GM18520 (cell line): ENCODE data around the gene RBM47.
"Not testable (repeated sequence)": the region's sequence is repeated elsewhere in the genome, so short reads cannot be mapped to it uniquely, and the experiment has no call there.

ENCODE experiments used
- ATAC-seq: cut with Tn5 transposase; IDR thresholded peaks from one replicate; pipeline ENCODE4 v1.9.1; 2021; ENCODE audit not compliant: unreplicated experiment

RBM47 gene

GRCh38 chr4:40418430-40419230 lies 211.0 kb downstream of the RBM47 start:
- ATAC-seq: no peak

GRCh38 chr4:40417941-40418340 lies 211.7 kb downstream of the RBM47 start:
- no peak for ATAC-seq

GRCh38 chr4:40414673-40415072 lies 215.0 kb downstream of the RBM47 start:
- no peak for ATAC-seq

GRCh38 chr4:40412866-40413795 lies 216.5 kb downstream of the RBM47 start:
- ATAC-seq: no peak

- ATAC-seq: no peak
These were observed 217.3 kb downstream of the RBM47 start for GRCh38 chr4:40412388-40412787.

- no peak for ATAC-seq
These were observed 219.8 kb downstream of the RBM47 start for GRCh38 chr4:40409835-40410234.

GRCh38 chr4:40407468-40407867 lies 222.2 kb downstream of the RBM47 start:
- ATAC-seq: not testable (repeated sequence)

GRCh38 chr4:40406340-40406739 lies 223.3 kb downstream of the RBM47 start:
- no peak for ATAC-seq

- no peak for ATAC-seq
These were observed 224.5 kb downstream of the RBM47 start for GRCh38 chr4:40405193-40405592.

- ATAC-seq: no peak
These were observed 226.6 kb downstream of the RBM47 start for GRCh38 chr4:40403081-40403480.

GRCh38 chr4:40402556-40402955 lies 227.1 kb downstream of the RBM47 start:
- no peak for ATAC-seq

- ATAC-seq: no peak
These were observed 228.0 kb downstream of the RBM47 start for GRCh38 chr4:40401631-40402030.

GRCh38 chr4:40401096-40401495 lies 228.6 kb downstream of the RBM47 start:
- no peak for ATAC-seq

- no peak for ATAC-seq
These were observed 230.1 kb downstream of the RBM47 start for GRCh38 chr4:40399578-40399977.

- no peak for ATAC-seq
These were observed 233.5 kb downstream of the RBM47 start for GRCh38 chr4:40395908-40396793.

GRCh38 chr4:40395166-40395900 lies 234.3 kb downstream of the RBM47 start:
- ATAC-seq: no peak

GRCh38 chr4:40394236-40394635 lies 235.4 kb downstream of the RBM47 start:
- no peak for ATAC-seq

- not testable (repeated sequence) for ATAC-seq
These were observed 237.4 kb downstream of the RBM47 start for GRCh38 chr4:40392241-40392640.

GRCh38 chr4:40389986-40390385 lies 239.7 kb downstream of the RBM47 start:
- no peak for ATAC-seq

- no peak for ATAC-seq
These were observed 241.4 kb downstream of the RBM47 start for GRCh38 chr4:40388239-40388638.
